ENCODE data around the gene CCM2.

DNA sequence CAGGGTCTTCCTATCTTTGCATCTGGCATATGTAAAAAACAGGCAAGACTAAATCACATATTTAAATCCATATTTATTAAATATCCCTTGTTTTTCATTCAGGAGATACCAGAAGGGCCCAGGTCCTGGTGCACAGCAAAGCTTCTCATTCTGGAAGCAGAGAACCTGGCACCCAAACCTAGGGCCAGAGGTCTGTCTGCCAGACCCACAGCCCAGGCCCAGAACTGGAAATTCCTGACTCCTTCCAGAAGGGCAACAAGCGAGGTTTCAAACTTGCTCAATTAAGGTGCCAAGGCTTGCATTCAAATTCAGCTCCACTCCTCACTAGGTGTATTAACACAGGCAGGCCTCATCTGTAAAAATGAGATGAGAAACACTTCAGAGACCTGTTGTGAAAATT is 17.0 kb upstream of the CCM2 start:
- TF ChIP-seq, protein P1, sequence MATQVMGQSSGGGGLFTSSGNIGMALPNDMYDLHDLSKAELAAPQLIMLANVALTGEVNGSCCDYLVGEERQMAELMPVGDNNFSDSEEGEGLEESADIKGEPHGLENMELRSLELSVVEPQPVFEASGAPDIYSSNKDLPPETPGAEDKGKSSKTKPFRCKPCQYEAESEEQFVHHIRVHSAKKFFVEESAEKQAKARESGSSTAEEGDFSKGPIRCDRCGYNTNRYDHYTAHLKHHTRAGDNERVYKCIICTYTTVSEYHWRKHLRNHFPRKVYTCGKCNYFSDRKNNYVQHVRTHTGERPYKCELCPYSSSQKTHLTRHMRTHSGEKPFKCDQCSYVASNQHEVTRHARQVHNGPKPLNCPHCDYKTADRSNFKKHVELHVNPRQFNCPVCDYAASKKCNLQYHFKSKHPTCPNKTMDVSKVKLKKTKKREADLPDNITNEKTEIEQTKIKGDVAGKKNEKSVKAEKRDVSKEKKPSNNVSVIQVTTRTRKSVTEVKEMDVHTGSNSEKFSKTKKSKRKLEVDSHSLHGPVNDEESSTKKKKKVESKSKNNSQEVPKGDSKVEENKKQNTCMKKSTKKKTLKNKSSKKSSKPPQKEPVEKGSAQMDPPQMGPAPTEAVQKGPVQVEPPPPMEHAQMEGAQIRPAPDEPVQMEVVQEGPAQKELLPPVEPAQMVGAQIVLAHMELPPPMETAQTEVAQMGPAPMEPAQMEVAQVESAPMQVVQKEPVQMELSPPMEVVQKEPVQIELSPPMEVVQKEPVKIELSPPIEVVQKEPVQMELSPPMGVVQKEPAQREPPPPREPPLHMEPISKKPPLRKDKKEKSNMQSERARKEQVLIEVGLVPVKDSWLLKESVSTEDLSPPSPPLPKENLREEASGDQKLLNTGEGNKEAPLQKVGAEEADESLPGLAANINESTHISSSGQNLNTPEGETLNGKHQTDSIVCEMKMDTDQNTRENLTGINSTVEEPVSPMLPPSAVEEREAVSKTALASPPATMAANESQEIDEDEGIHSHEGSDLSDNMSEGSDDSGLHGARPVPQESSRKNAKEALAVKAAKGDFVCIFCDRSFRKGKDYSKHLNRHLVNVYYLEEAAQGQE (IDR thresholded peaks at IDR 0.05; ENCODE audit: insufficient read depth in 1 of 2, low read depth in 2 of 2, low read length in 2 of 2): no peak
- no peak for TF ChIP-seq TAF1 (IDR thresholded peaks at IDR 0.05; ENCODE audit: borderline replicate concordance, insufficient read depth, low read length)

Data from PFSK-1 (cell line).